ENCODE measurements around the gene TRIM43B.
"Not testable (repeated sequence)": the region's sequence is repeated elsewhere in the genome, so short reads cannot be mapped to it uniquely, and the experiment has no call there.

TRIM43B gene

DNA sequence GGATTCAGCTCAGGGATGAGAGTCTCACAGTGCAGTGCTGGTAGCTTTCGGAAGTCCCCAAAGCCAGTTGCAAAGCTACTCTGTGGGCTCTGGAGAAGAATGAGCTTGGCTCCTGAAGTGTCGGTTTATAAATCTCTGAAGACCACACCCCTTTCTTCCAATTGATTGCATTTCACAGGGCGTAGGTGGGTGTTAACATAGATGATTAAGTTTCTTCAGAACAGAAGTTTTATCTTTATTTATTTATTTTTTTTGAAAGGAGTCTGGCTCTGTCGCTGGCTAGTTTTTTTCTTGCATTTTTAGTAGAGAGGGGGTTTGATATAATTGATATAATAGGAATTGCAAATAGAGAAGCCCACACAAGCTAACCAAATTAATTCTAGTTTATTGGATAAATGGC, at the start of gene TRIM43B:
Gene TRIM43B (minus strand): TSS at position 101 of the 400 bp plus-strand sequence. CDS start 2,040 bp downstream, outside the sequence.
- not testable (repeated sequence) for DNase-seq (ENCODE audit: low spot score)

DNA sequence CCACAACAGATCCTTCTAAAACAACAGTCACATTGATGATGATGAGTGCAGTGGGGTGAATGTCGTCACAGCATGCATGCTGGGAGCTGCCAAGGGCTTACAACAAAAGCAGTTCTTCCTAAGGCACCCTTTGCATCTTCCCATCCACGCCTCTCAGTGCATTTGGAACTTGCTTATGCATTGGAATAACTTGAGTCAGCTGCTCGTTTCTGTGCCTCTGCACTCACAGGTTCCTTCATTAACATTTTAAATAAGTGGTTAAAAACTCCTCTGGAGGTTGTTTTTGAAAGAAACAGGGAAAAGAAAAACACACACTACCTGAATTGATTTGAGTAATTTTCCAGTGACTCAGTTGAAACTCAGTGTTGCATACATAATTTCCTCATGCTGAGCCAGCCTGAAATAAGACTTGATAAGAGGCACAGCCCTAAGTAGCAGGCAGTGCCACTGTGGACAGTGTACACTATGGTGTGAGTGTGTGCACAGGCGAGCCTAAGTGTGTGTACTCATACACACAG, 46.8 kb upstream of the TRIM43B start:
- DNase-seq (ENCODE audit: low spot score) = no peak

DNA sequence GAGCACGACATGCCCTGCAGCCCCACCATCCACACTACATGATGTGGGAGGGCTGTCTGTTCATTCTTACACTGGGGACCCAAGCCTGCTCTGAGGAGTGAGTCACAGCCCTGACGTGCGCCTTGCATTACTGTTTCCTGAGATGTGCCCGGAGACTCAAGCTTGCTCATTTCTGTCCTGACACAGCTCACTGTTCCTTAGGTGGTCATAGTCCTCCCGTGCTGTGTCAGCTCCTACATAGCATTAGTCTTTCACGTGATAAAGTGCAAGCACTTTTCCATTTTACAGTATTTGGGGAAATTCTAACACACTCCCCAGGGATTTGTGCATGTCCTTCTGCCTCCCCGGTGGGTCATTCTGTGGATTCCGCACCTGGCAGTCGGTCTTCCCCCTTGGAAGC, 46.2 kb upstream of the TRIM43B start:
- DNase-seq (ENCODE audit: low spot score) = no peak

DNA sequence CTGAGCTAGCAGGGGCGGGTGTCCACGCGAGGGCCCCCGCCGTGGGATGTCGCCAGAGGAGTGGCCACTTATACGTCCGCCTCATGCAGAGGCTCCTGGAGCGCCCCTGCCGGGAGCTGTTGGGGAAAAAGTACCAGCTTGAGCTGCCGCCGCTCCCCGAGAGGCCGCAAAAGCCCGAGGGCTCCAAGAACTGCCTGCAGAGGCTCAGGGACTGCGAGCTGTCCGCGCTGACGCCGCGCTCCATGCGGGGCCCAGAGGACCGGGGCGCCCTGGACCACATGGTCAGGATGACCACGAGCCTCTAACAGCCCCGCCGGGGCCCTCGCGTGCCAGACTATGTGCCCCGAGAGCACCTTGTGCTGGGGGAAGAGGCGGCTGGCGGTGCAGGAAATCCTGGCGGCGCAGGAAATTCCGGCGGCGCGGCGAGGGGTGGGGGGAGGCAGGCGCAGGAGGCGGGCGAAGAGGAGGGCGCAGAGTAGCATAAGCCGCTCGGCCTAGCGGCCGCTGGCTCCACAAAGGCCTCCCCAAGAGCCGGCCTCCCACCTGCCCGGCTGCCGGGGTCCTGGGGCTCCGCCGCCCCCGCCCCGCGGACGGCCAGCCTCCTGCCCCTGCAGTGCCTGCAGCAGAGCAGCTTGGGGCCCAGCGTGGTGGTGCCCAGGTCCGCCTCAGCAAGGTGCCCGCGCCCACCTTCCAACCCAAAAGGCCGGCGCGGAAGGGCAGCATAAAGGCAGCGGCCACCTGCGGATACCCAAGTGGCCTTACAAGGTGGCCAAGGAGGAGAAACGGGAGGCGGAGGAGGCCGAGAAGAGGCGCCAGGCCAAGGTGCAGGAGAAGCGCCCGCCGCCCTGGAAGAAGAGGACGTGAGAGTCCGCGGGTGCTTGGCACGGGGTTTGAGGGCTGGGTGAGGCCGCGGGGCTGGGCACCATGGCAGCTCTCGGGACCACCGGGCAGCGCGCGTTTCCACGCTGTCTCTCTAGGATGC, 42.1 kb upstream of the TRIM43B start:
- peak; percentile 38 for DNase-seq (ENCODE audit: low spot score)

DNA sequence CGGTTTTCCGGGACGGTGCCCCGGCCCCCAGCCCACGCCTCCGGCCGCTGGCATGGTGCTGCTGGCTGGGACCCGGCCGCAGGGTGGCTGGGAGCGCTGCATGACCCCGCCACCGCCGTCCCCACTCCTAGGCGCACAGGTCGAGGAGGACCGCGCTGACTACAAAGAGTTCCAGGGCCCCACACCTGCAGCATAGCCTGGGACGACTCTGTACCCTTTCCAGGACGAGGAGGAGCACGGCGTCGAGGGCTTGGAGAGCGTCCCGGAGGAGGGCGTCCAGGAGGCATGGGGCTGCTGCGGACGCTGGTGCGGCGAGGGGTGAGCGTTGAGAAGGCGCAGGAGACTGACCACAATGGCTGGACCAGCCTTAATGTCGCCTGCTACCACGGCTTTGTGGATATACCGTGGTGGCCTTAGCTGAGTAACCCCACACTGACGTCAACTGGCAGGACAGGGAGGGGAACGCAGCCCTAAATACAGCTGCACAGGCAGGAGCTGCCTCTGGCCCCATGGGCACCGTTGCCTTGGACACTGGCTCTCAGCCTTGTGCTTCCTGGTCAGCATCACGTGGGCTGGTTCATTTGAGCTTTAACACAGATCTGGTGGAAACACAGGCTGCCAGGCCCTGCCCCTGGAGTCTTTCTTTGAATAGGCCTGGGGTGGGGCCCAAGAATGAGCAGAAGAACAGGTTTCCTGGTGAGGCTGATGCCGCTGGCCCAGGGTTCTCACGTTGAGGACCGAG, 40.9 kb upstream of the TRIM43B start:
- no peak for DNase-seq (ENCODE audit: low spot score)

DNA sequence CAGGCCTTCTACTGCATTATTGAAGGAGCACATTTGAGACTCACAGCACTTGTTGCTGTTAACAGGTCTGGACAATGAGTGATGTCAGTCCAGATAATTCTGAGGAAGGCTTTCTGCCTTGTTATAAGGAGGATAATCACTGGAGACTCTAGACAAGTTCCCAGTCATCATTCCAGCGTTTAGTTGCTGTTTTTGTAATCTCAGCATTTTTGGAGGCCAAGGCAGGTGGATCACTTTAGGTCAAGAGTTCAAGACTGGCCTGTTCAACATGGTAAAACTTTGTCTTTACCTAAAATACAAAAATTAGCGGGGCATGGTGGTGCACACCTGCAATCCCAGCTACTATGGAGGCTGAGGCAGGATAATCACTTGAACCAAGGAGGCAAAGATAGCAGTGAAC, 39.6 kb upstream of the TRIM43B start:
- no peak for DNase-seq (ENCODE audit: low spot score)

DNA sequence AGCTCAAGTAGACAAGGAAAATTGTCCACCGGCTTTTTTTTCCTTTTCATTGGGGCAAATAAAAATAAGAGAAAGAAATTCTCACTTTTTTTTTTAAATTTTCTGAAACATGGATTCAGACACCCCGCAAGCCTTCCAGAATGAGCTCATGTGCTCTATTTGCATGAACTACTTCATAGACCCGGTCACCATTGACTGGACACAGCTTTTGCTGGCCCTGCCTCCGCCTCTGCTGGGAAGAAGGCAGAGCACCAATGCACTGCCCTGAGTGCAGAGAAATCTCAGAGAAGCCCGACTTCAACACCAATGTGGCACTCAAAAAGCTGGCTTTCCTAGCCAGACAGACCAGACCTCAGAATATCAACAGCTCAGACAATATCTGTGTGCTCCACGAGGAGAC, 30.2 kb upstream of the TRIM43B start:
- no peak for DNase-seq (ENCODE audit: low spot score)

DNA sequence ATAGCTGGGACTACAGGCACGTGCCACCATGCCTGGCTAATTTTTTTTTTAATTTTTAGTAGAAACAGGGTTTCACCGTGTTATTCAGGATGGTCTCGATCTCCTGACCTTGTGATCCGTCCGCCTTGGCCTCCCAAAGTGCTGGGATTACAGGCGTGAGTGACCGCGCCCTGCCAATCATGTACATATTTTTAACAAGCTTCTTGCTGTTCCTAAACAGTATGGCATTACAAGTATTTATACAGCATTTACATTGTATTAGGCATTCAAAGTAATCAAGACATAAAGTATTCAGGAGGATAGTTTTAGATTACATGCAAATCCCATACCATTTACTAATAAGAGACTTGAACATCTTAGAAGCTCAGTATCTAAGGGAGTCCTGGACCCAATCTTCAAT, 29.7 kb upstream of the TRIM43B start:
- DNase-seq (ENCODE audit: low spot score) = not testable (repeated sequence)

DNA sequence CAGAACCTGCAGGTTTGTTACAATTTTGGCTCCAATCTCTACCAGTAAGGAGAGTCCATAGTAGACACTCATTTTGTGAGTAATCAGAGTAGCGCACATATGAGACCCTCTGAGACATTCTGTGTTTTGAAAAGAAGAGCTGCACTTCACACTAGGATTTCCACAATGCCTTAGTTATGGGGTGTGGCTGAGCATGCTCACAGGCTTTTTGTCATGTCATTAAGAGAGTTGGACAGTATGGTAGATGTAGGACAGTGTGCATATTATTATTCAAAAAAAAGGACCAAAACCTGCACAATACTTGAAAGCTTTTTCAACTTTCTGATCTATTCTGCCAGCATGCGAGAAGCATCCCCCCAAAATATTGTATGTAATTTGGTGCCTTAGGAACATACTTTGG, 24.9 kb upstream of the TRIM43B start:
- no peak for DNase-seq (ENCODE audit: low spot score)

DNA sequence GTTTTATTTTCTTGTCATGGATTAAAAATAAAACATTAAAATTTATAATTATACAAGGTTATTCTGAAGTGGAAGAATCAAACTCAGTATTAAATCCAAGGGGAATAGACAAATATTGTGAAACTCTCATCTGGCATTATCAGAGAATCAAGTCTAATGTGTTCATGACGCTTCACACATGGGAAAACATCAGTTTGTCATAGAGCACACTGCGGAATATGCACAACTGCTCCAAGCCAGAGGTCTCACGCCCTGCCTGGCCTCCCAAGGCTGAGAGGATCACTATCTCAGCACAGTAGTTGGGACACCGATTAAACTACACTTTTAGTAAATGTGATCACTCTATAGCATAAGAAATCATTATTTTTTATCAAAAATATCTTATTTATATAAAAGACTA, 20.7 kb upstream of the TRIM43B start:
- DNase-seq (ENCODE audit: low spot score) = no peak

DNA sequence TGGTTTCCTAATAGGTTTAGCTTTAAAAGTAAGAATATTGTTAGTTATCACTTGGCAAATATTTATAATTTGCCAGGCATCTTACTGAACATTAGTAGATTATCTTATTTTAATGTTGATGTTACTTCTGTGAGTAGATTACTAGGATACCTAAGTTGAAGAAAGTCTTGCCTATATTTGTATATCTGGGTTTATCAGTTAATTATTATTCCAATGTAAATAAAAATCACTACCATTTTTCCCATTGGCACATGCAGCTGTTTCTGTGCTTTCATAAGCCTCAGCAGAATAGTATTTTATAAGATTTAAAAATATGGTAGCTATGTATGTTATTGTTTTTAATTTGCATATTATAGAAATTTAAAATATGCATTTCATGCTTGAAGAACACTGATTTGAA, 16.3 kb upstream of the TRIM43B start:
- DNase-seq (ENCODE audit: low spot score) = no peak

DNA sequence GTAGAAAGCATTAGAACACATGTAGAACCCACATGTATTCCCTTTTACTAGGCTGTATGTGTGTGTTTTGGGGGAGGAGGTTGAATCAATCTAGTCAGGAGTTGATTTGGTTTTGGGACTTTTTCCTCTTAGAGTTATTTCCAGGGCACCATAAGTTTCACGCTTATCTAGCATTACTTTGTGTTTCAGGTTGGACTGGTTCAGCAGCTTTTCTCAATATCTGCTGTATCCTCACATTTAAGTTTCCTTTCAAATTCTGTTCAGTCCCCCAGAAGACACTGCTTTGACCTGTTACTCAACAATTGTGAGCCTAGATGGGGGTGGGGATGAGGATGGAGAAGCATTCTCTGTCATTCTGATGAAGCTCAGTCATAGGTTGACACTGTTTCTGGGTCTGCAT, 7.5 kb upstream of the TRIM43B start:
- not testable (repeated sequence) for DNase-seq (ENCODE audit: low spot score)

DNA sequence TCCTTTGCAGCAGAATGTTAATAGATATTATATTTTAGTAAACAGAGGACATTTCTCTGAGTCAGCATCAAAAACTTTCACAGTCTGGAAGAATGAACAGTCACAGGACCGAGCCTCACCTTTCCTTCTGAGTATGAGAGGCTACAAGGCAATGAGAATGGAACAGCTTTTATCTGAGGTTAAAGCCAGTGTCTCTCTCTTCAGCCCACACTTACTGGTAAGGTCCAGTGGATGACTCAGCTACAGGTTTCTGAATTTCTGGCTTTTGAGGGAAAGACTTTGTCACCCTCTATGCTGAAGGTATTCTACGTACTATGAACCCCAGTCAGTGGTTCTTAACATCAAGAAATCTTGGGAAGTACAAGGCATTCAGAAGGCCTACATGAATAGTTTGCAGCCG, 9.5 kb downstream of the TRIM43B start:
- DNase-seq (ENCODE audit: low spot score) = not testable (repeated sequence)

DNA sequence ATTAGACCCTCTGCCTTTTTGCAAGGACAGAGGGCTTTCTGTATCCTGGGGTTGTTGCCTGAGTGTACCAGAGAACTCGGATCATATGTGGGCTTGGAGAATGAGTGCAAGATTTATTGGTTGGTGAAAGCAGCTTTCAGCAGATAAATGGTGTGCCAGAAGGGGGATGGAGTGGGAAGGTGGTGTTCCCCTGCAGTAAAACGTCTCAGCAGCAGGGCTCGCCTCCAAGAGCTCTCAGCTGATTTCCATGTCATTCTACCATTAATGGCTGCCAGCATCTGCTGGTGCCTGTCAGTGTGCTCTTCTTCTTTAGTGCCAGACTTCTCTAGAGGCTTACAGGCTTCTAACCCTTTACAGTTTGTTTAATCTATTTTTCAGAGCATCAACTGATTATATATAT, 16.6 kb downstream of the TRIM43B start:
- DNase-seq (ENCODE audit: low spot score) = not testable (repeated sequence)

DNA sequence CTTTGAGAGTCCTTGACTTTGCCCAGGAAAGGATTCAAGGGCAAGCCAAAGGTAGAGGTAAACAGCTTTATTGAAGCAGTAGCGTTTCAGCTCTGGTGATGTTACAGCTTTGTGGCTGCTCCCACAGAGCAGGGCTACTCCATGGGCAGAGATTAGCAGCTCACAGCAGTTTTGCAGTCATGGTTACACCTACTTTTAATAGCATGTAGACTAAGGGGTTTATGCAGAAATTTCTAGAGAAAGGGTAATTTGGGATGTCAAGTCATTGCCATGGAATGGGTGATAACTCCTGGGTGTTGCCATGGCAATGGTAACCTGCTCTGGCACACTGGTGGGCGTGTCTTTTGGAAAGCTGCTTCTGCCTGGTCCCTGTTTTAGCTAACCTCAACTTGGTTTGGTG, 18.0 kb downstream of the TRIM43B start:
- DNase-seq (ENCODE audit: low spot score) = not testable (repeated sequence)

DNA sequence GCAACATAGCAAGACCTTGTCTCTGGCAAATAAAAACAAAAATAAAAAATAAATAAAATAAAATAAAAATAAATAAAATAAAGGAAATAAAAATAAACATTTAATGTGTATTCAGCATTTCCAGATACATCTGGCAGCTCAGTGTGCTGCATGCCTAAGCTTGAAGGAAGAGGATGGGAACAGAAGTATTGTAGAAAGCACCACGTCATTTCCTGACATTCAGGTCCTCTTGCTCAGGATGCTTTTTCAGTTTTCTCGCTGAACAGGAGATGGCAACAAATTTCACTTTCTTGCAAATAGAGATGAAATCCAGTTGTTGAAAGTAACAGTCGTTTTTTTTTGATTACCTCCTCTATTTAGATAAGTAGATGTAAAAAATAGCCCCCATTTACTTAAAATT, 21.3 kb downstream of the TRIM43B start:
- DNase-seq (ENCODE audit: low spot score) = not testable (repeated sequence)

DNA sequence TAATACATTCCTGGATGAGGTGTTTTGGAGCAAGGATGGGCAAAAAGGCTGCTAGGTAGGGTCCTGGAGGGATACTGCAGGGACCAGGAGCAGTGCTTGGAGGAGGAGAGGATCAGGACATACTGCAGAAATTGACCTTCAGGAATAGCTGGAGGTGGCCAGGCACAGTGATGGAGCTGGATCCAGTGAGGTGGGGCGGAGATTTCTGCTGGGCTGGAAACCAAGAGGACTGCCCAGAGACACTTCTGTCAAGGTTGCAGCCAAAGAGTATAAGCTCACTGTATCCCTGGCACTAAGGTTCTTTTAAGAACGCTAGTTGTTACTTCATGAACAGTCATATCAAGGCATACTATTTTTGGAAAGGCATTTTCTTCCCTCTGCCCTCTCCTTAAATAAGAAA, 39.2 kb downstream of the TRIM43B start:
- DNase-seq (ENCODE audit: low spot score) = not testable (repeated sequence)

DNA sequence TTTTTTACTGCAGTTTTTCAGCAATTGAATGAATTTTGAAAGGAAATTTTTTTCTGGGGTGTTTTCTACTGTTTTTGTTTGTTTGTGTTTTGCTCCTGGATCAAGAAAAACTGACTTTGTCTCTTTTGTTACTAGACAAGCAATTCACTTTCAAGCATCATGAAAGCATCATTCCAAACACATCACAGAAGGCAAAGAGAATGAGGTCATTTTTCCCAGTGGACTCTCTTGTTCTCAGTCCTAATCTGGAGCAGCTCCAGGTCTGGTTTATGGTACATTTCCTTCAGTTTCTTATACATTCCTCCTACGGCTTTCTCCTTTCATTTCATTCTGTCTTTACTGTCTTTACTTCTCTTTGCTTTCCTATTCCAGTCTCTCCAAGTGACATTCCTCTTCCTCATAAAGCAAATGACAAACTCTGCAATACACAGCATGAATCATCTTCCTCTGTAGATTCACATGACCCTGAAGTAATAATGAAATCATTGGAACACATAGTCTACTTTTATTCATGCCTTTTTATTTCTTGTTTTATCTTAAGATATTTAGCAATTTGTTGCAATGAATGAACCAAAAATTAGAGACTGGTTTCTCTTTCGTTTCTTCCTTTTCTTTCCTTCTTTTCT, 42.0 kb downstream of the TRIM43B start:
- not testable (repeated sequence) for DNase-seq (ENCODE audit: low spot score)

DNA sequence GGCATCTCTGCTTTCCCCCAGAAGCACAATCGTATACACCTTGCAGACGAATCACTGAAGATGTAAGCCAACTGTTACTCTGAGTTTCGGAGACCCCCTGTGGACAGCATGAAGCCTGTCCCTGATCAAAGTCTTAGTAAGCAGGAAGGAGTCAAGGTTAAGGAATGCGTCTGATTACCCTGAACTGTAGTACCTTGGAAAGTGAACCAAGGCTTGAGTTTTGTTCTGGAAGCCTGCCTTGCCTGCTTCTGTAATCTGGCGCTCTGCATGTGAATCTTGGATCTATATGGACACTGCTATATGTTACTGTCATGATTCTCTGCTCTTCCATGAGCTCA, 48.7 kb downstream of the TRIM43B start:
- not testable (repeated sequence) for DNase-seq (ENCODE audit: low spot score)

DNA sequence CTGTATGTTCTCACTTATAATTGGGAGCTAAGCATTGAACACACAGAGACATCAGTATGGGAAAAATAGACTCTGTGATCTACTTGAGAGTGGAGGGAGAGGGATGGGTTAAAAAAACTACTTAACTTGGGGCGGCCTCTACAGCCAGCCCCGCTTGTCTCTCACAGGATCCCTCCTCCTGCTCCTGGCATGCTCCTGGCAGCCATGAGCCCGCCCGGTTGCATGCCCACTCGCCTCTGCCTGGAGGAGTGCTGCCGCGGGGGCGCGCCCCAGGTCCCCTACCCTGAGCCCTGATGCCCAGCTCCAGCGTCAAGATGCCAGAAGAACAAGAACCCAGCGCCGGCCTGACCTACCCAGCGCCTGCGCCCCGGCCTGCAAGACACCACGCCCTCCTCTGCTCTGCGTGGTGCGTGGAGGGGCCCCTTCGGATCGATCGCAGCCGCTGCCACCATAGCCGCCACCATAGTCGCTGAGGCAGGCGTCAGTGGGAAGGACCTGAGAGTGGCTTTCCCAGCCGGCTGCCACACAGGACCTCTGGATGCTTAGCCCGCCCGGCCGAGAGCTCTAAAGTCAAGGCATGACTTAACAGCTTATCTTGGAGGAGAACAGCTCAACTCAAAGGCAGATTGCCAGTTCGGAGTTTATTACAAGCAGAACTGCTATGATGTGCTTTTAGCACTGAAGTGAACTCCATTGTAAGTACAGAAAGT, 49.2 kb downstream of the TRIM43B start:
- not testable (repeated sequence) for DNase-seq (ENCODE audit: low spot score)

DNA sequence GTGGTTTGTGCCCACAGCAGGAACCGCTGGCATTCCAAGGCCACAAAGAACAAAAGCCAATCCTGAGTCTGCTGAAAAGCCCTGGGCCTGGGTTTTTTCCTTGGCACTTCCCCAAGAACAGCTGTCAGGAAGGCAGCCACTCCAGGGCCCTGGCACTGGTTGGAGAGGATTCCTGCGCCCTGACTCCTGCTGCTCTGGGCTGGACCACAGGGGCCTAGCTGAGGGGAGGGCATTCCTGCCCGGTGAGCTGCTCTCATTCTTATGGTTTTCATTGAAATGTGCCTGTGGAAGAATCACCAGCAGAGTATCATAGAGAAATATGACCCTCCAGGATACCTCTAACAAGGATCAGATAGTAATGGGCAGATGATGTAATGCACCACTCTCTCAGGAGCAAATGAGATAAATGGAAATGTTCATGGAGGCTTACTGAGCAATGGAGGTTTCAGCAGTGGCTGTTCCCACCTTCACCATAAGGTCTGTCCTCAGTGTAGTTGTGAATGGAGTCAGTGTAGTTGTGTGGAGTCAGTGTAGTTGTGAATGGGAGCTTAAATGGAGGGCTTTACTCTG, 50.0 kb downstream of the TRIM43B start:
- DNase-seq (ENCODE audit: low spot score) = not testable (repeated sequence)

Measured in CD4-positive, alpha-beta T cell treated with Interleukin-6 at 100 ng/mL for 8 hours (primary cell).